ENCODE results near the gene CDC42BPG. TPM values are rescaled to one million over a fixed set of nuclear protein-coding genes. Genes with fewer than 3 reads are reported as not detected.

CDC42BPG gene
- polyA plus RNA-seq, 1 experiment, result 0.02 TPM

- TF ChIP-seq CTCF (IDR thresholded peaks at IDR 0.05; ENCODE audit: low read depth, low read length), result no peak
- Histone ChIP-seq H3K27me3 (ENCODE audit: control insufficient read depth, insufficient read depth, low read length) (peaks cover 2% of the 10 kb centered on the region), H3K9me3 (ENCODE audit: control insufficient read depth, insufficient read depth, low read length) (no peaks in the 10 kb centered on the region), H3K4me3 (ENCODE audit: low read depth, low read length) (no peak overlapping the region), H3K27ac (ENCODE audit: low read depth, low read length) (no peak overlapping the region)
- ChIA-PET POLR2A (no interaction called here), CTCF (no interaction called here)
- no peak for DNase-seq (ENCODE audit: low read depth, low spot score)
Observed at GRCh38 chr11:64814712-64815187, 29.7 kb downstream of the CDC42BPG start.

DNA sequence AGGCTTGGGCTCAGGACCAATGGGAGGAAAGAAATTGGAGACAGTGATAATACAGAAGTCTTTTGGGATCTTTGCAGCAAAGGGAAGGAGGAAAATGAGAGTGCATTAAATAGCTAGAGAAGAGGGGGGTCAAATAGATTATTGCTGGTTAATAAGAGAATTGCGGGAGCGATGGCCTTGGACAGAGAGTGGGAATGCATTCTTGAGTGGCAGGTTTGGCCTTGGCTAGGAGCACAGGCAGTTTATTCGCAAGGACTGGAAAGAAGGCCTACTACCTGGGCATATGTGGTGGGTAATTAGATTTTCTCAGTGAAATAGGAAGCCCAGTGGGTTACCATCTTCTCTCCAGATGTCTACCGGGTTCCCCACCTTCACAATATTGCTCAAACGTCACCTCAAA lies 30.6 kb downstream of the CDC42BPG start:
- no peak for DNase-seq (ENCODE audit: low read depth, low spot score)
- CTCF ChIA-PET, result no interaction called here
- TF ChIP-seq CTCF (IDR thresholded peaks at IDR 0.05; ENCODE audit: low read depth, low read length), result no peak
- no peak overlapping the region for H3K4me3 ChIP-seq (ENCODE audit: low read depth, low read length)
- POLR2A ChIA-PET, result interaction anchor here (0.6 to 0.8 kb wide), 2 partner anchors 23 to 35 kb away, joined by 6 to 7 read pairs; no protein-coding TSS in a partner anchor
- peaks cover 2% of the 10 kb centered on the region for H3K27me3 ChIP-seq (ENCODE audit: control insufficient read depth, insufficient read depth, low read length)
- no peaks in the 10 kb centered on the region for H3K9me3 ChIP-seq (ENCODE audit: control insufficient read depth, insufficient read depth, low read length)
- no peak overlapping the region for H3K27ac ChIP-seq (ENCODE audit: low read depth, low read length)

DNA sequence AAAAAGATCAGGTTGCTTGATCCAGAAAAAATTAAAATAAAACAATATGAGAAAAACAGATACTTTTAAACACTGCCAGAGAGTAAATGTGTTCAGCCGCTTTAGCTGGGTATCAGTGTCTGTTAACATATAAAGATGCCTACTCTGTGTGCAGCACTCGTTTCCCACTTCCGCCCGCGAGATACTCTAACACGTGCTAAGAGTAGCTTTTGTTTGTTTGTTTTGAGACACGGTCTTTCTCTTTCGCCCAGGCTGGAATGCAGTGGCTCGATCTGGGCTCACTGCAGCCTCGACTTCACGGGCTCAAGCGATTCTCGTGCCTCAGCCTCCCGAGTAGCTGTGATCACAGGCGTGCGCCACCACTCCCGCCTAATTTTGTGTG lies 33.6 kb downstream of the CDC42BPG start:
- POLR2A ChIA-PET, result interaction anchor here (0.7 to 1.6 kb wide), 4 partner anchors 8 to 67 kb away, joined by 3 to 8 read pairs (median 6); partner anchors contain the start of gene EHD1
- CTCF ChIA-PET, result interaction anchor here (1.0 kb wide), 1 partner anchor 122 kb away, joined by 3 read pairs; no protein-coding TSS in a partner anchor
- Histone ChIP-seq H3K27me3 (ENCODE audit: control insufficient read depth, insufficient read depth, low read length) (no peaks in the 10 kb centered on the region), H3K27ac (ENCODE audit: low read depth, low read length) (no peak overlapping the region), H3K4me3 (ENCODE audit: low read depth, low read length) (peak overlapping the region; percentile 80), H3K9me3 (ENCODE audit: control insufficient read depth, insufficient read depth, low read length) (no peaks in the 10 kb centered on the region)
- no peak for TF ChIP-seq CTCF (IDR thresholded peaks at IDR 0.05; ENCODE audit: low read depth, low read length)
- DNase-seq (ENCODE audit: low read depth, low spot score), result no peak

GRCh38 chr11:64810271-64810890 lies 34.1 kb downstream of the CDC42BPG start, which contains the start of gene MEN1:
Gene MEN1 (minus strand): TSS chr11:64810551. CDS start chr11:64810109, 442 bp downstream.
- POLR2A ChIA-PET, result interaction anchor here (0.7 to 1.6 kb wide), 4 partner anchors 8 to 68 kb away, joined by 3 to 8 read pairs (median 6); partner anchors contain the start of gene EHD1
- TF ChIP-seq CTCF (IDR thresholded peaks at IDR 0.05; ENCODE audit: low read depth, low read length), result no peak
- peak; percentile 84 for DNase-seq (ENCODE audit: low read depth, low spot score)
- Histone ChIP-seq H3K4me3 (ENCODE audit: low read depth, low read length) (peak within 1 kb of the TSS; percentile 80), H3K27ac (ENCODE audit: low read depth, low read length) (no peak within 1 kb of the TSS), H3K9me3 (ENCODE audit: control insufficient read depth, insufficient read depth, low read length) (no peaks in the 10 kb centered on the region), H3K27me3 (ENCODE audit: control insufficient read depth, insufficient read depth, low read length) (no peaks in the 10 kb centered on the region)
- CTCF ChIA-PET, result interaction anchor here (1.0 kb wide), 1 partner anchor 121 kb away, joined by 3 read pairs; no protein-coding TSS in a partner anchor

GRCh38 chr11:64809781-64810241 lies 34.6 kb downstream of the CDC42BPG start:
- Histone ChIP-seq H3K27me3 (ENCODE audit: control insufficient read depth, insufficient read depth, low read length) (no peaks in the 10 kb centered on the region), H3K9me3 (ENCODE audit: control insufficient read depth, insufficient read depth, low read length) (no peaks in the 10 kb centered on the region), H3K27ac (ENCODE audit: low read depth, low read length) (no peak overlapping the region), H3K4me3 (ENCODE audit: low read depth, low read length) (peak overlapping the region; percentile 80)
- DNase-seq (ENCODE audit: low read depth, low spot score), result no peak
- POLR2A ChIA-PET, result interaction anchor here (1.6 kb wide), 1 partner anchor 68 kb away, joined by 4 read pairs; the partner anchor contains the start of gene EHD1
- no peak for TF ChIP-seq CTCF (IDR thresholded peaks at IDR 0.05; ENCODE audit: low read depth, low read length)
- CTCF ChIA-PET, result no interaction called here

Measured in AG04450 (cell line).